Measurements from ENCODE around the gene BRCA2.

- no peak for TF ChIP-seq CTCF (IDR thresholded peaks at IDR 0.05)
- TF ChIP-seq EZH2 (IDR thresholded peaks at IDR 0.05) = no peak
- no peak for TF ChIP-seq EZH2phosphoT487 (IDR thresholded peaks at IDR 0.05)
Measured at GRCh38 chr13:32390048-32390447, 74.7 kb downstream of the BRCA2 start.
